Prostate gland (tissue), 2 donors: ENCODE data around the gene ALDH3B1.

Experiments
- CTCF ChIP-seq, 4 experiments: fragments of 200-600 bp in 2 of 4; fragments of 450-650 bp in 2 of 4; sonication (generic) in 2 of 4; IDR thresholded peaks; 1 replicate in 3 of 4; 2 replicates in 1 of 4; pipeline ENCODE4 v1.5.1; 2016 to 2019; ENCODE audit warnings: antibody characterized with exemption in 4 of 4, mild to moderate bottlenecking in 2 of 4, moderate library complexity in 2 of 4
- POLR2AphosphoS5 ChIP-seq: sonication (generic); formaldehyde crosslinking; IDR thresholded peaks from one replicate; pipeline ENCODE4 v1.6.1; 2017; ENCODE audit warnings: antibody characterized with exemption

DNA sequence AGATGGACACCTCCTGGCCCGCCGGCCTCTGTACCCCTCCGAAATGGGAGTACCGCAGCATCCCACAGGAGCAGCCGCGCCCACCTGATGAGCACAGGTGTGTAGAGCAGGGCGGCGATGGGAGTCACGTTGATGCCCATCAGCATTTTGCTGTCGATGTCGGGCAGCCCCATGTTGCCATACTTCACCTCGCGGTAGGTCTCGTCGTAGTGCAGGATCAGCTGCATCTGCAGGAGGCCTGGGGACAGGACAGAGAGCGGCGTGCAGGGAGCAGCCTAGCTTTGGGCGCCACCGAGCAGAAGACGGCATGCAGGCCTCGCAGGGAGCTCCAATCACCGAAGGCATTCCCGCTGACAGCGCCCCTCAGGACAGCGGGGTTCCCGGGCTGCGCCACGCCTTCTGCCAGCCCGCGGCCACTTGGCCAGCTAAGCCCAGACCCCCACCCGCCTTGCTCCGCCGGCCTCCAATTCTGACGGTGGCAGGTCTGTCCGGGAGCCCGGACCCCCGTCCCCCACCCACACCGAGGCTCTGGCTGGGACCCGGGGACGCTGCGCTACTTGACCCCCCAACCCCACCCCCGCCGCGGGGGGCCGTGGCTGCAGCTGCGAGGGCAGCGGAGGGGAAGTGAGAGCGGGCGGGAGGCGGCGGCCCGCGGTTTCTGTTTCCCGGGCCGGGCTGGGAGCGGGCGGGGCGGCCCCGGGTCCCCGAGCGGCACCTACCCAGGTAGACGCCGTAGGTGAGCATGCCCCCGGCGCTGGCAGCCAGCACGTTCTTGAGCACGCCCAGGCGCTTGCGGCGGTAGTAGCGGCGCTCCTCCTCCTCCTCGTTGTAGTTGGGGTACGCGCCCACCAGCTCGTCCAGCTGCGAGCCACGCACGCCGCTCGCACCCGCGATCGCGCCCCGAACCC lies 6.9 kb upstream of the ALDH3B1 start:
- TF ChIP-seq CTCF (IDR thresholded peaks at IDR 0.05) (no peak), POLR2AphosphoS5 (no peak)
